Adipose tissue (tissue), 3 donors: ENCODE results near the gene UROS. TPM values are rescaled to one million over a fixed set of nuclear protein-coding genes. Genes with fewer than 3 reads are reported as not detected.

ENCODE experiments used
- H3K27ac ChIP-seq: one replicate; pipeline ENCODE4 v1.5.1; 2013; ENCODE audit warnings: low read depth, low read length
- WGBS, 3 donors: extraction: QIAGEN DNeasy Blood & Tissue Kit; methylation state at CpG; one replicate each; pipeline ENCODE4 v1.1.7; 2013; 5-methylcytosine and 5-hydroxymethylcytosine counted together
- polyA plus RNA-seq, 3 donors: library from polyadenylated mRNA; stranded (reverse); fragments of 200-250 nt; gene quantifications; one replicate each; pipeline ENCODE4 v1.2.3, GENCODE V29; 2013
- donor health status: healthy with polysubstance abuse.
- donor health status: Bipolar disorder and iron deficiency.
- donor health status: healthy.

UROS gene
- polyA plus RNA-seq, 3 donors, result 17.1 to 56.3 (median 56.1) TPM

DNA sequence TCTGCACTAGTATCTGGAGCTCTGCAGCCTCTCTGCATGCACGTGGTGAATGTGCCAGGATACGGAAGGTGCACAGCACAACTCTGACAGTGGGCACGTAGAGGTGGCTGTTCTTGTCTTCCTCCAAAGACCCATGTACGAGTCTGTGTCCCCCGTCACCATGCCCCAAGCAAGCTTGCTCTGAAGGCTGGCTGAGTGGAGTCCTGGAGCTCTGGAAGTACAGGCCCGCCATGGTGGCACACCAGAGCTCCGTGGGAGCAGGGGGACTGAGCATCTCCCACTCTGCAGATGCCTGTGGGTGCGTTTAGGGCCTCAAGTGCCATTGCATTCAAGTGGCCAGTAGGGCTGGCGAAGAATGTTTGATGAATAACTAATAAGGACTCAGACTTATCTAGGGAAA is 17.3 kb upstream of the UROS start:
- WGBS, 3 donors, result 94 to 96% (median 95%) methylated on average over 9 of the region's 9 CpGs
- no peak overlapping the region for H3K27ac ChIP-seq

DNA sequence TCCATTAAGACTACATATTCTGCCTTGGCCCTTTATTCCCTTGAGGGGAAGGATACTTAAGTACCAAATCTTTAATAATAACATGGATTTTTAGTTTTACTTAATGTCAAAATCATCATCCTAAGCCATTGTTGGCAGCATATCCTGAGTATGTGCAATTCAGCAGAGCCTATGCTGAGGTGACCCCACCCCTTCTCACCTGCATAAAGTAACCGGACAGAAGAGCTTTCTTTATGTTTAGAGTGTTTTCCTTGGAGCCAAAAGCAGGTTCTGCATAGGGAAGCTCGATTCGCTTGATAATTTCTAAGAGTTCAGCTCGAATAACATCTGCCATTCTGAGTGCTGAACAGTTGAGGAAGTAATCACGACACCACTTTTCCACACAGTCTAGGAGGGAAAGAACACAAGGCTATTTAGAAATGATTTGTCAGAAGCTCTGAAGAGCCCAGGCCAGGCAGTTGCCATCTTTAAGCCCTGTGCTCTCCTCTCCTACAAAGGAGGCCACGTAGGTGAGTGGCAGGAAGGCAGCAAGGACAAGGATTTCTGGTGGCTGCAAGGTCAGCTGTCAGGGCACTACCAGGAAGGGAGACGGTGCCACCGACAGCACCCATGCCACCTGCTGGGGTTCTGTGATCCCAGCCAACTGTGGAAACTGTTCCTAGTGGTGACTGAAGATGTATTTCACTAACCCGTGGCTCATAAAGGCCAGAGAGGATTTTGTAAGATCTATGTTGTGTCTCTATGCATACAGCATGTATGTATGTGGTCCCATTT is 15.9 kb upstream of the UROS start:
- H3K27ac ChIP-seq, result no peak overlapping the region
- 52 to 89% (median 88%) methylated on average over 9 of the region's 9 CpGs for WGBS, 3 donors

DNA sequence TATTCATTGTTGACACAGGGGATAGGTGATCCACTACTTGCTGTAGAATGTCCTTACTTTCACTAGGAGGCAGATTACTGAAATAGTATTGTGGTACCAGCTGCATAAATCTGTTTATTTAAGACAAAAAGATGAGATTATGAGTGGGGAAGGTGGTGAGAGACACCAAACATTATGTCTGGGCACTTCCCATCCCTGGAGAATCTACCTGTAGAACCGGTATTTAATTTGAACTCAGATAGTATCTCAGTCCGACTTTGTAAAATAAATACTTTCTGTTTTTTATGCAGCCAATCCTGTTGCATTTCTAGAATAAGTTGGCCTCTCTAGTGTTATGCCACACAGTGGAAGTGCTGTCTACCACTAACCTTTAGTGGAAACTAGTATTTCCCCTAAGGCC is 13.7 kb upstream of the UROS start:
- 43 to 87% (median 78%) methylated on average over 2 of the region's 2 CpGs for WGBS, 3 donors
- no peak overlapping the region for H3K27ac ChIP-seq

GRCh38 chr10:125828311-125828710 is 5.3 kb upstream of the UROS start:
- H3K27ac ChIP-seq, result no peak overlapping the region
- 89 to 94% (median 91%) methylated on average over 5 of the region's 5 CpGs for WGBS, 3 donors

DNA sequence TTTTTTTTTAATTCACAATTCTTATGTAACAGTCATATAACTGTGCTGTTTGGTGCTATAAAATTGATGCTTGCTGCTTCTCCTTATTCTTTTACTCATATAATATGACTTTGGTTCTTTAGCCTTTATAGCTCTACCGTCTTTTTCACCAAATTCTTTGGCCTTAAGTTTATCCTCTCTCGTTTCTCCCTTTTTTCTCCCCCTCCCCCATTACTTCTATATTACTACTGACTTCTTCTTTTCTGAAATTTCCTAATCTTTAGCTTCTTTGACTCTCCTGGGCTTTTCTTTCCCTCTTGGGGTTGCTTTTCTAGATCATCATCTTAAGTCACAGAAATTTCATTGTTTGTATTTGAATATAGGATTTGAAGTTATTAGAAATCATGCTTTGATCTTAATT is 4.1 kb upstream of the UROS start:
- H3K27ac ChIP-seq, result no peak overlapping the region
- WGBS, 3 donors, result 65 to 92% (median 70%) methylated on average over 2 of the region's 2 CpGs

DNA sequence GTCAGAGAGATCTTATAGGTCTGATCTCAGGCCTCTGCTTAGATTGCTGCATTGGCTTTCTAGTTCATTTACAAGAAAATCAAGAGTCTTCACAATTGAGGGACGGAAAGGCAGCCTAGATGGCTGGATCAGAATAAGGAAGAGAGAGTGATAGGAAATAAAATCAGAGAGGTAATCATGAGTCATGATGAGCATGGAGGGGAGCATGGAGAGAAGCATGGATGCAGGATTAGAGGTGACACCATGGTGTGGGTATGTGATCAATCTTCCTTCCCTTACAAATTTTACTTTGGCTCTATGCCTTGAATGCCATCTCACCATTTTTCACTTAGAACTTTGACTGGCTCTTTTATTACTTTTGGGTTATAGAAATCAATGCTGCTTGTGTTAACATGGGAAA is 1.7 kb upstream of the UROS start:
- H3K27ac ChIP-seq, result no peak overlapping the region
- WGBS, 3 donors, result 73 to 86% (median 73%) methylated on average over 1 of the region's 1 CpG

DNA sequence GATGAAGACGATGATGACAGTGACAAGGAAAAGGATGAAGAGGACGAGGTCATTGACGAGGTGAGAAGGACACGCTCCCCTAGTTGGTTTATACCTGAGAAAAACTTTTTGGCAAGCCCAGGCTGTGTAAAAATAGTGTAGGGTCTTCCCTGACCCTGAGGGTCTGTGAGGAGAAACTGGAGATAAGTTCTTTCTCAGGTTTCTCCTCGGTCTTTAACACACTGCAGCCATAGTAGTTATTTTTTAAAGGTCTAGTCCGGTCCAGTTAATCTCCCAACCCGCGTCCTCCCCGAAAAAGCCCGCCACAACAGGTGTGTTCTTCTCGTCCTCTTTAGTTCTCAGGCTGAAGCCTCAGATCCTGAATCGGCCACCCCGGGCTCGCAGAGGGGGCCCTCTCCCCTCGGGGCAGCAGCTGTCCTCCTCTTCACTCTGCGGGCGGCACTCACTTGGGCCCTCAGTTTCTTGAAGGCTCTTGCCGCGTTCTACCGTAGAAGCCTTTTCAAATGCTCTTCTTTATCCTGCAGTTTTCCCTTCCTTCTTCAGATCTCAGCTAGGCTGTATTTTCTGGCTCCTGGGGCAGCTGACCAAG is 699 bp upstream of the UROS start:
- WGBS, 3 donors, result 0 to 1% (median 0%) methylated on average over 20 of the region's 20 CpGs
- no peak overlapping the region for H3K27ac ChIP-seq

- 50 to 66% (median 57%) methylated on average over 1 of the region's 1 CpG for WGBS, 3 donors
- no peak overlapping the region for H3K27ac ChIP-seq
Measured at GRCh38 chr10:125820701-125821100, 2.4 kb downstream of the UROS start.

- 76 to 86% (median 82%) methylated on average over 6 of the region's 6 CpGs for WGBS, 3 donors
- H3K27ac ChIP-seq, result no peak overlapping the region
Measured at GRCh38 chr10:125817337-125817946, 5.6 kb downstream of the UROS start.

DNA sequence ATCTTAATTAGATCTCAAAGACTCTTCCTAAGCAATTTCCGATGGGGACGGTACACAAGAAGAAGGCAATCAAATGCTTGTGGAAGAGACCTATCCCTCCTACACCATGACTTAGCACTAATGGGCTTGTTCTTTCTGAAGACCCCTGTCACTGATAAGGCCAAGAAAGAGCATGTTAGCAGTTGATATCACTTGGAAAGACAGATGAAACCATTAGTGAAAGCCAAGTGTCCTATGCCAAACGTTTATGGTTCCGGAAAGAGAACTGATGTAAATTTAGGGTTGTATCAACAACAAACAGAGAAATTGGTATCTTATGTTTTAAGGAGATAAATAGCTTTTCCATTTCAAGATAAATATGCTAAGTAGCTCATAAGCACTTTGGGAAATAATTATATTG is 6.5 kb downstream of the UROS start:
- 78 to 91% (median 89%) methylated on average over 4 of the region's 4 CpGs for WGBS, 3 donors
- H3K27ac ChIP-seq, result no peak overlapping the region

DNA sequence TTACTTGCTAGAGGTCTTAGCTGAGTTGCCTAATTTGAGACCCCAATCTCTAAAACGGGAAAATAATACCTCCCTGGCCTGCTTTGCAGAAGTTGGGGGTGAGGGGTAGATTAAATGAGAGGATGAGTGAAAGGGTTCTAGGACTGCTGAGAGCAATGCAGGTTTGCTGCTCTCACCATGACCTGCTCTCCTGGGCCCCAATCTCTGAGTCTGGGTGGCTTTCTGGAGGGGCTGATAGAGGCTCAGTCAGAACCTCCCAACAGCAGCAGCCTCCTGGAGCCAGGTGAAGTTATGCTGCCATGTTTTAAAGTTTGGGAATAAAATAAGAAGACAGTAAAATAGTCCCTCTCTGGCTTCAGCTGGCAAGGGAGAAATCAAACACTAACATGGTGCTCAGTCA is 7.3 kb downstream of the UROS start:
- WGBS, 3 donors, result 0 to 40% (median 0%) methylated on average over 1 of the region's 1 CpG
- H3K27ac ChIP-seq, result no peak overlapping the region

DNA sequence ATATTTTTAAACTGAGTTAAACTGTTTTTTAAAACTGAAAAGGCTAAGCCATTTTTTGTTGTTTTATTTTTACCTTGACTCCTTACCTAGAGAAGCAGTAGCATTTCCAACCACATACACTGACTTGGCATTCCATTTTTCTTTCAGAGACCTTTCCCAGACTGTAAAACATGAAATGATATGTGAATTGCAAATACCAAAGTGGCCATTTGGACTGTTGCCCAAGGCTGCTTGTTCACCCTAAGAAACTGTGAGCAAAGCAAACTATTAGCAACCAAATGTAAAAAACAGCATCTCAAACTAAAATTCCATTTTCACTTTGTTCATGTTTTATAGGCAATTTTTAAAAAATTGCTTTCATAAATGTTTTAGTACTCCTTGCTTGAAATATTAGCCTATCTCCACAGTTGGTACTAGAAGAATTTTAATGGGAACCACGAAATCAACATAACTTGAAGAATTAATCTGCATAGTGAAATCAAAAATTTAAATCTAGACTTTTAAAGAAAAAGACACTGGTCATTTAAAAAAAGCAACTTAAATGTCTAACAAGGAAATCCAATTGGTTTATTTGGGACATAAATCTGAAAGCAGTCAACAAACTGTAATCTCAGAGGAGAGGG is 10.8 kb downstream of the UROS start:
- 57 to 88% (median 77%) methylated on average over 1 of the region's 1 CpG for WGBS, 3 donors
- H3K27ac ChIP-seq, result no peak overlapping the region

DNA sequence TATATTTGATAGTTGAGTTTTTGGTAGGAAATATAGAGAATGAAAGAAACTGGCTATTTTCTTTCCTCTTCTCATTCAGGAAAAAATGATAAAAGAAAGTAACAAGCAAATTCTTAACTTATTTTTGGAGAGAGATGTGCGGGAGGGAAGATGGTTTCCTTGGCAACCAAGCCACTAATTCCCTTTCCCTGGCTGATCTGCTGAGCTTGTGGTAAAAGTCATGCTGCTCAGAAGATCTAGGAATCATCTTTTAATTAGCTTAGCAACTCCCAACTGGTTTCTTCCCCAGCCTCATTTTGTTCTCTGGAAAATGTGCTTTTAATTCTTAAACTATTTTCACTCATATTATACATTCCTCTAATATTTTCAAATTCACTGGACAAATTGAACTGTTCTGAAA is 11.8 kb downstream of the UROS start:
- 60 to 85% (median 66%) methylated on average over 1 of the region's 1 CpG for WGBS, 3 donors

GRCh38 chr10:125808047-125808446 is 15.0 kb downstream of the UROS start:
- no peak overlapping the region for H3K27ac ChIP-seq
- WGBS, 3 donors, result 92 to 100% (median 94%) methylated on average over 1 of the region's 1 CpG

More for the DNA sequence above, 11.8 kb downstream of the UROS start:
- H3K27ac ChIP-seq, result no peak overlapping the region

- H3K27ac ChIP-seq, result no peak overlapping the region
- WGBS, 3 donors, result 97 to 99% (median 98%) methylated on average over 7 of the region's 7 CpGs
Measured at GRCh38 chr10:125802739-125803138, 20.3 kb downstream of the UROS start.

GRCh38 chr10:125802131-125802530 is 20.9 kb downstream of the UROS start:
- H3K27ac ChIP-seq, result no peak overlapping the region
- WGBS, 3 donors, result 78 to 84% (median 79%) methylated on average over 5 of the region's 5 CpGs

DNA sequence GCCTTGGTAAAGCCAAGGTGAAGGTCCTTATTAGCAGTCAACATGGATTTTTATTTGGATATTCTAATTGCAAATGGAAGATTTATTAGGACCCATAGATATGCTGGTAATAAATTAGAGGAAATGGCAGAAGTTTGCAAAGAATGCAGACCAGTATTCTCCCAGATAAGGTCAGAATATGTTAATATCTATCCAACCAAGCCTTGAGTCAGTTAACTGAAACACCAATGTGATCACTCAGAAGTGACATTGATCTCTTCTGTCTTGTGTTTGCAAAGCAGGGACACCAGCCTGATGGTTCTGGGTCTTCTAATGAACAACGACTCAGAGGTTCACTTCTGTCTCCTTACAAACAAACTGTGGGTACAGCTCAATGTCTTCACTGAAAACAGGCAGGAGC is 21.5 kb downstream of the UROS start:
- 75 to 95% (median 89%) methylated on average over 1 of the region's 1 CpG for WGBS, 3 donors

GRCh38 chr10:125799451-125800182 is 23.4 kb downstream of the UROS start:
- H3K27ac ChIP-seq, result no peak overlapping the region
- WGBS, 3 donors, result 83 to 93% (median 89%) methylated on average over 8 of the region's 8 CpGs

More for the DNA sequence above, 21.5 kb downstream of the UROS start:
- no peak overlapping the region for H3K27ac ChIP-seq
